HG03575 (cell line): ENCODE results near the gene NAA15.
A peak's percentile ranks its signal among the peaks of the same experiment; 100 is the strongest.
"Not testable (repeated sequence)": the region's sequence is repeated elsewhere in the genome, so short reads cannot be mapped to it uniquely, and the experiment has no call there.

Experiments
- ATAC-seq: cut with Tn5 transposase; IDR thresholded peaks from one replicate; pipeline ENCODE4 v1.9.1; 2021; ENCODE audit not compliant: unreplicated experiment, insufficient number of reproducible peaks, low FRiP score; ENCODE audit errors: extremely low read depth

NAA15 gene

DNA sequence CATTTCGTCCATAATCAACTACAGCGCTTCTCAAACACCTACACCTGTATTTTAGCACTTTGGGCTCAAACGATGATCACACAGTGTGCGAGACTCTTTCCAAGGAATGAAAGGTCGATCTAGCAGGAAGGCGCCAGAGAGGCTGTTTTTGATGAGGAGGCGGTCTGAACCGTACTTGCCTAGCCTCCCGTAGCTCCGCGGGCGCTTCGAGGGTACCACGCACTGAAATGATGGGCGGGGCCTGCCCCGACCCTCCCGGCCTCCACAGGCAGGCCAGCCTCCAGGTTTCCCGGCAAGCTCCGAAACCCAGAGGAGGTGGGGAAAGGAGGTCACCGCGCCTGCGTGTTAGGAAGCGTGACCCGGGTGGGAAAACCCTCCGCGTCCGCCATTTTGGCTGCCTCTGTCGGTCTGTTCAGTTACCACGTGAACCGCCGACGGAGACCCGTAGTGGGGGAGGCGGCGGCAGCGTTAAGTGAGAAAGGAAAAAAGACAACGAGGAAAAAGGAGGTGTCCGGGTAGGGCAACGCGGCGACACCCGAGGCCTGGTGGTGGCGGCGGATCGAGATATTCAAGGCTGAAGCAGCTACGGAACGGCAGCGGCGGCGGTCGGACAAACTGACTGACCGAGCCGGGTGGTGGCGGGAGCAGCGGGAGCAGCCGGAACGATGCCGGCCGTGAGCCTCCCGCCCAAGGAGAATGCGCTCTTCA lies at the start of gene NAA15:
Gene NAA15 (plus strand): TSS at position 393 of the 708 bp plus-strand sequence. CDS start 273 bp downstream, at position 666.
- peak; percentile 38 for ATAC-seq

DNA sequence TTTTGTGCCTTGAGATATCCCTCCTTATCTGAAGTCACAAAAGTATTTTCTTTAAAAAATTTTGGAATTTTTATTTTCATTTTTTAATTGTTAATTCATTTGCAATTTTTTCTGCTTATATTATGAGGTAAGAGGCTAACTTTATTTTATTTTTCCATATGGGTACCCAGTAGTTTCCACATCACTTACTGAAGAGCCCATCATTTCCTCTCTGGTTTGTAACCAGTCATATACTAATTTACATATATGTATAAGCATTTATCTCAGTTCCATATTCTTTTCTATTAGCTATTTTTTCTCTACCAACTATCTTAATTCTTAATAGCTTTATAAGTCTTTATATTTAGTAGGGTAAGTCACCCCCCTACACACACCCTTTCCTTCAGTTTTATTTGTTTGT lies 48.3 kb upstream of the NAA15 start:
- no peak for ATAC-seq

DNA sequence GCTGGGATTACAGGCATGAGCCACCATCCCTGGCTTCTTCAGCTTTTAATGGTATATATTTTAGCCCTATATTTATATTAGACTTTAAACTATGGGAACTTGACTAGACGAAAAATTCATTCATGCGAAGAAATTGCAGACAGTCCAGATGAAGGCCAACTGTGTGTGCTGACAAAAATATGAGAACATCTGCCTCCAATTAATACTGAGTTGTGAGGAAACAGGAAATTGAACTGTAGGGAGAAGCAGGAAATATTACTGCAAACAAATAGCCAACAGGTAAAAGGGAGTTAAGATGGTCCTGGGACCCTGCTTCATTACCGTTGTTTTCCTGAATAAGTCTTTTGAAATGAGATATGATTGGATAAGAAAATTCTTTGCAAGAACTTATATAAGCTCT lies 47.6 kb upstream of the NAA15 start:
- ATAC-seq = no peak

DNA sequence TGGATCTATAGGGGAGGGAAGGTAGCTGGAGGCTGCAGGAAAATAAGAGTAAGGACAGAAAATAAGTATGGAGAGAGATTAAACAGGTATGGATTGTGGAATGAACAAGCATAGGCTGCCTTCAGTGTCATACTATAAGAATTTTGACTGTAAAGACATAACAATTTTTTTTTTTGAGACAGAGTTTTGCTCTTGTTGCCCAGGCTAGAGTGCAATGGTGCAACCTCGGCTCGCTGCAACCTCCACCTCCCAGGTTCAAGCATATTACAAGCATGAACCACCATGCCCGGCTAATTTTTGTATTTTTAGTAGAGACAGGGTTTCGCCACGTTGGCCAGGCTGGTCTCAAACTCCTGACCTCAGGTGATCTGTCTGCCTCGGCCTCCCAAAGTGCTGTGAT lies 45.7 kb upstream of the NAA15 start:
- ATAC-seq = not testable (repeated sequence)

DNA sequence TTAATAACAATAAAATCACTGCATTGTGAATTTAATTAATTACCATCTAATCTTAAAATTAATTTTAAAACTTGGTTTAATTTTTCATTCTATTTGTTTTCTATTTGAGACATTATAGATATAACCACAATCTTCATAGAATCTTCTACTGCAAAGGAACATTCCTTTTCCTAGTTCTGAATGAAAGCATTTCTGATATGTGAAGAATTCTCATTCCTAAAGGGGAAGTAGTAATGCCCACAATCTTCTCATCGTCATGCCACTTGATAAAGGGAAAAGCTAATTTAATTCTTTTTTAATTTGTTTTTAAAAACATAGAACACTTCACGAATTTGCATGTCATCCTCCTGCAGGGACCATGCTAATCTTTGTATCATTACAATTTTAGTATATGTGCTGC lies 45.0 kb upstream of the NAA15 start:
- no peak for ATAC-seq

DNA sequence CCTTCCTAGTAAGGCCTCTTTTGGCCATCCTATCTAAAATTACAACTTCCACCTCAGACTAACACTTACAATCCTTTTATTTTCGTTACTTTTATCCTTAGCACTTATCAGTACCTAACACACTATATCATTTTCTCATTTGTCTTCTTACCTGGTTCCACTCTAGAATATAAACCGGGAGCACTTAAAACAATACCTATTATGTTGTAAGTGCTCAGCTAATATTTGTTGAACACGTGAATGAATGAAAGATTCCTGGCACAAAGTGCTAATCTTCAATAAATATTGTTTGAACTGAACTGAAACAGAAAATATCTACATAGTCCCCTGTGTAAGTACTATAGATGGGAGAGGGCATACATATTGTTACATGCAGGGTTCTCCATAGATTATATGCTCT lies 35.7 kb upstream of the NAA15 start:
- no peak for ATAC-seq

DNA sequence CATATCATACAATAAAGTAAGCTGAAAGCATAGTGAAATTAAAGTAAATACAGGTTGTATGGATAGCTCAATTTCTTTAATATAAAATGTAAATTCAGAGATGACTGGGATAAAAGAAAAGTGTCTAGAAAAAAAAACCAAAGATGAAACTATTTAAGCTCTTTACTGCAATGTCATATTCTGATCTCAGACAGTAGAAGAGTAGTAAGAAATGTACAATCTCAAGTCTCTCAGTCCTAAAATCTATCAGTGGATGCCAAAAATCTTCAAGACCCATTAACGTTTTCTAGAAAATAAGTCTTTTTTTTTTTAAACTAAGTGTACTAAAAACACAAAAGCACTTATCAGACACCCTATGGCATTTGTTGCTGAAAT lies 35.1 kb upstream of the NAA15 start:
- no peak for ATAC-seq

DNA sequence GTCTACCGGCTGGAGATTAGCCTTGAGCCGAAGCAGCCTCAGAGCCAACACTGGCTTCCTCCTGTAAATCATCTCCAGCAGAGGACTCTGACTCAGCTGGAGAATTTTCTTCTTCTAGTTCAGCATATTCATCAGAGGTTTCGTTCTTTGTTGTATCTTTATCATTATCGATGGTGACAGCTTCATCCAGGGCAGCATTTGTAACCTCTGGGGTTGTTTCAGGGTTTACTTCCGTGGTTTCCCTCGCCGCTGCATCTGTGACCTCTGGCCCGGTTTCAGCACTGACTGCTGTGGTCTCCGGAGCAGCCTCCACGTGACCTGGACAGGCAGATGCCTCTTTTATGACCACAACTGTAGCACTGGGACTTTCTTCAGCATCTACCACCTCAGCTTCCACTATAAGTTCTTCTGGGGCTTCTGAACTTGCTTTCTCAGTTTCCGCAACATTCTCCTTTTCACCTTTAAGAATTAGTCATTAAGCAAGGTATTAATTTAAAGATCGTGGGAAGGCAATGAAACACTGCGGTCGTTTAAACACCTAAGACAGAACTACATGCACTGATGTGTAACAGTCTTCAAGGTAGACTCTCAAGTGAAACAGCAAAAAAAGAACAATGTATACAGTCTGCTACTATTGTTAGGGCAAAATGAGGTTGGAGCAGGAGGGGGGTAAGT lies 34.6 kb upstream of the NAA15 start:
- peak; percentile 94 for ATAC-seq

DNA sequence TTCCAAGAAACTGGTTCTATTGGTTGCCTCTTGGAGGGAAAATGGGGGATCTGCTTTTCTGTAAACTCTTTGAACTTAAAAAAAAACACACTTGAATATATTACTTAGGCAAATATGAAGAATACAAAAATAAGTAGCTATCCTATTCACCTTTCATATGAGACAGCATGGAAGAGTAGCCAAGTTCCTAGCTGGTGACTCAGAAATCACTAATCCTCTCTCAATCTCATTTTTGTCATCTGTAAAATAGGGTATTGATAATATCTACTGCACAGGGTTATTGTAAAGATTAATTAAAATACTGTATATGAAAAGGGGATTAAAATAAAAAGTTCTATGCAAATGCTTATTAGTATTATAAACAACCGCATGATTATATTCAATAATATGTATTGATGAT lies 34.0 kb upstream of the NAA15 start:
- no peak for ATAC-seq

DNA sequence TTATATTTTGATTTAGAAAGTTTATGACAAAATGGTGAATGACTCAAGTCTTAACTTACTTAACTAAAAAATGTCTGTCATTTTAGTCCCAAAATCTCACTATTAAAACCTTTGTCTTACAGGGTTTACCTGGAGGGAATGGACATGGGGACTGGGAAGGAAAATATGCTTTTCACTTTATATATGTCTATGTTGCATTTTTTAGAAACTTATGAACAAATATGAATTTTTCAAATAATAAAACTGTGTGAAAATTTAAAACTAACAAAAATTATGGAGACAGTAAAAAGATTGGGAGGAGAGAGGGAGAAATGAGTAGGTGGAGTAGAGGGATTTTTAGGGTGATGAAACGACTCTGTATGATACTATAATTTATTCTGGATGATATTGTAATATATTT lies 27.5 kb upstream of the NAA15 start:
- no peak for ATAC-seq

DNA sequence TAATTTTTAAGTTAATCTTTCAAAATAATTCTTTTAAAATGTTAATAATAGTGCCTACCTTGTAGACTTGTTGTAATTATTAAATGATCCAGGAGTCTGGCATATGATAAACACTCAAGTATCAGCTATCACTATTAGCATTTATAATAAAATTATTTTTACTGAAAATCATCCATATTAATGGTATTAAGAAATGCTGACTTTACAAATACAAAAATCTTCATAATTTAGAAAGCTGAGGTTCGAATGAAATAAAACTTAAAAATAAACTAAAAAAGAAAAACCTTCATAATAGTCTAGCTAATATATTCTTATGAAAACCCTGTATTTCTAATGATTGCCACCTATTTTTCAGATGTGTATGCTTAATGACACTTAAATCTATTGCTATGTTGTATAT lies 26.5 kb upstream of the NAA15 start:
- ATAC-seq = no peak

DNA sequence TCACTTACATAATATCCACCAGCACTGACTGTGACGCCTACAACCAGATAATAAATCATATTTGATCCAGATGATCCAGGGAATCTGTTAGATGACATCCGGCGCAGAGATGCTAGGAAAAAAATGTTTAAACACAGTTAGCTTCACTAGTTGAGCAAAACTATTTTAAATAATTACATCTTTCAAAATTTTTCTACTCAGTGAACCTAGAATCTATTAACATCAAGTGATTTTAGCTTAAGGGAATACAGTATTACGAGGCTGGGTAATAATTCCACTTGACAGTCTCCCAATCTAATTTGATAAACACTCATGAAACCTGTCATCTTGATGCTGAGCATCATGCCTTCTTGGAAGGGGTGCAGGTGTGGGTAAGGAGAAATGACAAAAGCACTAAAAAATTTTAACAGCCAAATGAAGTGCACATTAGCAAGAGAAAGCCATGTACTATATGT lies 26.0 kb upstream of the NAA15 start:
- no peak for ATAC-seq

DNA sequence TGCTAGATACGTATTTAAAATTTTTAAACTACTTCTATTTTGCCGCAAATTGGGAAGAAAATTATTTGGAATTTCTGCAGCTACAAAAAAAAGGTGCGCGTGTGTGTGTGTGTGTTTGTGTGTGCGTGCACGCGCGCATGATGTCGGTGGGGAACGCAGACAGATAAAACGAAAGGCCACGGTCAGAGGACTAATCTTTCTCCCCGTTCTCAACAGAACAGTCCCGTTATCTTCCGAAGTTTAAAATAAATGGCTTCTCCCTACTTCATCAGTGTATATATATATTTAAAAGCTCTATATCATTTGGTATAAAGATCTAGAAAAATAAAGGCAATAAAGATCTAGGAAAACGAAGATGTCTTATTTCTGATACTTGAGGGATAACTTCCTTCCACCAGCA lies 22.8 kb upstream of the NAA15 start:
- no peak for ATAC-seq

DNA sequence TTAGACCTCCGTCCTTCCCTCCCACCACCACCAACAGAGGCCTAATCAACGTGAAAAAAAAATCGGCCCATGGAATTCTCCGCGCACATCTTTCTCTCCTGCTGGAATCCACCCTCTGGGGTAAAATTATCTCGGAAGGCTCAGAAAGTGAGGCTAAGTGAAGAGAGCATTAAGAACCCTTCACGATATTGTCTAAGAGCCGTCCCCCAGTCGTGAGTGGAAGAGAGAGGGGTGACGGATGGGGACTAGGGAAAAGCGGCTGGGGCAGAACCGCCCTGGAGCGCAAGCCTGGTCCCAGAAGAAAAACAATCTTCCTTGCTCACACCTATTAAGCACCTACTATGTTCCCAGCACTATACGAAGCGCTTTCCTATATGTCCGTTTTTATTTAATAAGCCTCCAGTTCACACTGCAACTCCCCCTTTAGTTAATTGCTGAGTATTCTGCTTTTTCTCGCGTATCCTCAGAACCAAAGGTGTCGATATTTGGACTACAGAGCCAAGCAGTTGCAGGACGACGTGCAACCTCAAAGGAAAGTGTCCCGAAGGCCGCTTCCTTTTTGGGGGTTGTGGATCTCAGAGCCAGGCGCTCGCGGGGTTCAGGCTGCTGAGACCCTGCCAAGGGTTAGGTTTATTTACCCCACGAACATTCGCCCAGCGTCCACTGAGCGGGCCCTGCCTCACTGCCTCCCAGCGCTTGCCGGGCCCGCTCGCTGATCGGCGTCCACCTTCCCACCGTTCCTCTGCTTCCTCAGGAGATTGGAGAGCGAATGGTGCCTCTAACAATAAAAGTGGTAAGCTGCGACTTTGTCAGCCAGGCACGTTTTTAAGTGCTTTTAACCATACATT lies 22.2 kb upstream of the NAA15 start:
- no peak for ATAC-seq

DNA sequence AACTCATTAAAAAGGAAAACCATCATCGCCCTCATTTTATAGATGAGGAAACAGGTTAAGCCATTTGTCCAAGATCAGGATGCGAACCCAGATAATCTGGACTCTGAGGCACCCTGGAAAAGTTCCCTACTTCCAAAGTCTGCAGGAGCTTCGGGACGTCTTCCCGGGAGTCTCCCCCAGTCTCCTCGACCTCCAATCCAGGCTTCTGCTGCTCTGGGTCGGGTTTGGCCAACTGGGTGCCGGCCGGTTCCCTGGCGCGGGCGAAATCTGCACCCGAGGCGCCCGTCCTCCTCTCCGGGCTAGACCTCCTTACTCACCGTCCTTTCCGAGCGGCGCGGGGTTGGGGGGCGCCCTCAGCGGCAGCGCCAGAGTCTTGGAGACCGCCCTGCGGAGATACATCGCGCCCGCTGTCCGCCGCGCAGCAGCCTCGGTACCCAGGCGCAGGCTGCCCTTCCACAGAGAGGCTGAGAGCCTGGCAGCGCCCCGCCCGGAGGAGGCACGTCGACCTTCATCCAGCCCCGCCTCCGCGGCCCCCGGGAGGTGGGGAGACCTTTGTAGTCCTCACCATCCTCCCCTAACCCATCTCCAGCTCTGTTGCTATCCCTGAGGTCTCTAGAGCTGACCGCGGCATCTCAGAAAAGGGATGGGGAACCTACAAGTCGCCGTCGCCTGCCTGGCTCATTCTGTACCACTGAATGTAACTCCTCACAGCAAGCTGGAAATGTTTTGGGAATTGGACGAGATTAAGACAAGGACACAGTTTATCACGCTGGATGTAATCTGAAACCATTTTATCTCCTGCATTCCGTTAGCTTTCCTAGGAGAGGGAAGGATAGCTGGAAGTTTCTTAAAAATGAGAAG lies 21.3 kb upstream of the NAA15 start, which contains the start of gene MGARP:
Gene MGARP (minus strand): TSS at position 466 of the 861 bp plus-strand sequence. CDS start 67 bp downstream, at position 399.
- no peak for ATAC-seq

DNA sequence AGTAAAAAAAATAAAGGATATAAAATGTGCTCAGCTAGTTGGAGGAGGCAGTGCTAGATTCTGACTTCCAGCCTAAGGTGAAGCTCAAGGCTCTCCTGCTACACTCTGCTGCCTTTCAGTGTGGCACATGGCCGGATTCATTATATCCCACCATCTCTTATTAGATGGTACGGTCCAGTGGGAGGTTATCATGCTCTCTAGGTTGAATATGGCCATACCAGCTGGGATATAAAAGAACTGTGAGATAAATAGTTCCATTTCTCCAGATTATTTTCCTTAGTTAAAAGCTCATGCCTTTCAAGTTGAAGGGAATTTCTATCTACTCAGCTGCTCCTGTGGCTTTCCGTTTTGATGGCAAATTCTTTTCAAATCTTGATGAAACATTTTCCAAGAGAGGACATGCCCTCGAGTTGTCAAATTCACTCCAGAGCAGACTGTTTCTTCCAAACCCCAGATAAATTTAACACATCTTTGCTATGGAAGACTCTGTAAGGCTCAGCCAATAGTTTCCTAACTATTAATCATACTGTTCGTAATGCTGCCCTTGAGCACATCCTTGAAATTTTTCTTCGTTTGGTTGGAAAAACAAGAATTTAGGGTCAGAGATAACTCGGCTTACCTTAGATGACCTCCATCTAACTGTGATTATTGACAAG lies 19.1 kb upstream of the NAA15 start:
- no peak for ATAC-seq

DNA sequence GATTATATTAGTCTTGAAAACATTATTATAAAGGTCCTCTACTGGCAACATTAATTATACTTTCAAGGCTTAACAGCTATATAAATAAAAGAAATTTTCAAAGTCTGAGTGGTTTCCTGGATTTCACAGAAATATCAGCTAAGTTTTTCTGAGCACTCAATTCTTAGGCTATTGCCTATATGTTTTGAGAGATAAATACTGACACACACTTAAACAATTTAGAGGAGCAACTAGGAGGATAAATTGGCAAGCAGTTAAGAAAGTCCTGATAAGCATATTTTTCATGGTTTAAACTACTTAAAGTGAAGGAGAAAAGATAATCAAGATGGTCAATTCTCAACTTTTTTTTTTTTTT lies 18.6 kb upstream of the NAA15 start:
- ATAC-seq = no peak

DNA sequence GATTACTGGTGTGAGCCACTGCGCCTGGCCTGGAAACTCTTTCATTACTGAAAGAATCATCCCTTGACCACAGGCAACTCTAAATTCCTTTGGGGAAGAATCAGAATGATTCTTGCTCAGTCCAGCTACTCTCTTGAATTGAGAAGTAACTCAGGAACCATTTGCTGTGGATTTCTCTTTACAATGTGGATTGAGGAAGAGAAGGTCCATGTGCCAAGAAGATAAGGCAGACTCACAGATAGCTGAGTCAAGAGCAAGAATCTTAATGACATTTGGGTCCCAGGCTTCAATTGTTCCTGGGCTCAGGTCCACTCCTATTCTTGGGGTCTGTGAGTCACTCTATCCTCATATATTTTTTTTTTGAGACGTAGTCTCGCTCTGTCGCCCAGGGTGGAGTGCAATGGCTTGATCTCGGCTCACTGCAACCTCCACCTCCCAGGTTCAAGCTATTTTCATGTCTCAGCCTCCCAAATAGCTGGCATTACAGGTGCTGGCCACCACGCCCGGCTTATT lies 15.1 kb upstream of the NAA15 start:
- no peak for ATAC-seq
